K562 (cell line): Measurements from ENCODE around the gene MICAL2. TPM values are rescaled to one million over a fixed set of nuclear protein-coding genes. Genes with fewer than 3 reads are reported as not detected.

Source experiments
- BRD4 ChIP-seq: fragments of 200-600 bp; sonication (generic); IDR thresholded peaks from 2 replicates; pipeline ENCODE4 v1.6.1; 2017; ENCODE audit warnings: inconsistent platforms
- CCNT2 ChIP-seq: IDR thresholded peaks from 2 replicates; pipeline ENCODE4 v1.6.1; 2011; ENCODE audit warnings: borderline replicate concordance, low read depth, mild to moderate bottlenecking, moderate library complexity, mixed read lengths, low read length; ENCODE audit not compliant: insufficient read length; ENCODE audit errors: extremely low read depth
- HBP1 ChIP-seq: fragments of 450-650 bp; formaldehyde crosslinking; IDR thresholded peaks from 2 replicates; pipeline ENCODE4 v1.4.0; 2022; ENCODE audit warnings: missing genetic modification characterization
- HDAC1 ChIP-seq, 2 experiments: fragments of 450-650 bp; IDR thresholded peaks; 2 replicates each; pipeline ENCODE4 v1.6.1; 2016 to 2017; ENCODE audit warnings: inconsistent platforms in 1 of 2, mild to moderate bottlenecking in 1 of 2, moderate library complexity in 1 of 2
- HMGXB4 ChIP-seq: sonication (generic); formaldehyde crosslinking; IDR thresholded peaks from 2 replicates; pipeline ENCODE4 v1.8.1; 2023; ENCODE audit warnings: mild to moderate bottlenecking, missing genetic modification reagents
- MED1 ChIP-seq: sonication (generic); formaldehyde crosslinking; IDR thresholded peaks from 2 replicates; pipeline ENCODE4 v1.8.1; 2023; ENCODE audit warnings: missing genetic modification reagents, borderline replicate concordance
- NR2C2 ChIP-seq, 2 experiments: fragments of 200-800 bp in 1 of 2; sonication (Bioruptor generic) in 1 of 2; sonication (generic) in 1 of 2; formaldehyde crosslinking in 1 of 2; IDR thresholded peaks; 2 replicates each; pipeline versions ENCODE4 v1.6.1 to v1.8.0; 2016 to 2022; ENCODE audit warnings: mild to moderate bottlenecking in 1 of 2, missing compliant biosample characterization in 1 of 2, missing genetic modification characterization in 1 of 2, missing genetic modification reagents in 1 of 2
- NRF1 ChIP-seq, 2 experiments: fragments of 450-650 bp; IDR thresholded peaks in 1 of 2; conservative IDR thresholded peaks in 1 of 2; 2 replicates each; pipeline ENCODE4 v1.6.1; 2014; ENCODE audit warnings: mild to moderate bottlenecking in 2 of 2
- SAFB ChIP-seq: fragments of 200-400 bp; formaldehyde crosslinking; IDR thresholded peaks from 2 replicates; pipeline ENCODE4 v1.6.1; 2017; ENCODE audit warnings: low read depth, low read length, borderline replicate concordance
- TAF1 ChIP-seq: IDR thresholded peaks from 2 replicates; pipeline ENCODE4 v1.6.1; 2011; ENCODE audit warnings: mild to moderate bottlenecking, low read length, moderate library complexity; ENCODE audit not compliant: insufficient read depth, control insufficient read depth, severe bottlenecking; ENCODE audit errors: extremely low read depth
- USF1 ChIP-seq: sonication (generic); formaldehyde crosslinking; IDR thresholded peaks from 2 replicates; pipeline ENCODE4 v1.9.0; 2022; ENCODE audit warnings: mild to moderate bottlenecking, missing genetic modification reagents
- ZNF184 ChIP-seq: sonication (generic); formaldehyde crosslinking; IDR thresholded peaks from 2 replicates; pipeline ENCODE4 v1.5.0; 2020; ENCODE audit warnings: missing genetic modification reagents
- polyA plus RNA-seq, 8 experiments: library from polyadenylated mRNA; depleted of rRNA in 4 of 8; stranded (reverse) in 5 of 8; unstranded in 3 of 8; fragments of >200 nt; fragmentation: Nextera tagmentation in 2 of 8; fragmentation: Illumina TruSeq in 1 of 8; extraction: Ambion mirVana in 2 of 8; extraction: Trizol in 1 of 8; gene quantifications; 2 replicates each; pipeline versions ENCODE4 v1.2.1 to v1.2.3, GENCODE V29; 2011 to 2014; ENCODE audit warnings: inconsistent platforms in 1 of 8, missing spikeins in 1 of 8
- total RNA-seq, 7 experiments: library from RNA; depleted of rRNA in 6 of 7; stranded (reverse); fragments of >200 nt in 6 of 7; fragmentation: Illumina TruSeq in 2 of 7; extraction: Trizol in 2 of 7; gene quantifications; 2 replicates each; pipeline versions ENCODE4 v1.2.1 to v1.2.3, GENCODE V29; 2011 to 2021; ENCODE audit warnings: low replicate concordance in 1 of 7
- TF ChIP-seq, protein P1 (sequence below): fragments of 450-650 bp; conservative IDR thresholded peaks from 2 replicates; pipeline ENCODE4 v1.6.1; 2016; ENCODE audit warnings: missing genetic modification characterization, low read depth, mild to moderate bottlenecking, control low read depth, missing compliant biosample characterization
- TF ChIP-seq, protein P2 (sequence below): sonication (generic); formaldehyde crosslinking; IDR thresholded peaks from 2 replicates; pipeline ENCODE4 v1.8.0; 2022; ENCODE audit warnings: missing genetic modification reagents, mild to moderate bottlenecking, moderate library complexity, borderline replicate concordance
- TF ChIP-seq, protein P3 (sequence below): fragments of 450-650 bp; IDR thresholded peaks from 2 replicates; pipeline ENCODE4 v1.6.1; 2016
- TF ChIP-seq, protein P4 (sequence below): fragments of 200-800 bp; sonication (Bioruptor generic); IDR thresholded peaks from 2 replicates; pipeline ENCODE4 v1.6.1; 2017; ENCODE audit warnings: missing genetic modification characterization, missing compliant biosample characterization

The MICAL2 gene
- total and polyA plus RNA-seq, 9 of the 15 experiments (the other 6 are each of a cell fraction or from before 2014, with no cell fraction given), result 4.7 to 64.2 (median 33.6) TPM

GRCh38 chr11:12110201-12110713, at the start of gene MICAL2 (continued):
- TF ChIP-seq BRD4 (no peak), HBP1 (CRISPR knock-in tag) (no peak), NR2C2 (CRISPR knock-in tag; IDR thresholded peaks at IDR 0.05) (no peak), NR2C2 (tag; IDR thresholded peaks at IDR 0.05) (peak; percentile 42; the same call in 1 of the 2 replicates), TAF1 (peak; percentile 66), CCNT2 (peak; percentile 94), HMGXB4 (CRISPR knock-in tag) (0 out of 2 replicates have a peak, but pooled peaks have one; percentile 39), SAFB (no peak), USF1 (CRISPR knock-in tag) (peak; percentile 89), HDAC1 (IDR thresholded peaks at IDR 0.05) (peak in 1 of 2 experiments; percentile 96; a peak in 2 of 4 replicates), MED1 (no peak), NRF1 (conservative IDR thresholded peaks at IDR 0.05 in 1 of 2, IDR thresholded peaks at IDR 0.05 in 1 of 2) (peak; percentile 87 to 89), ZNF184 (CRISPR knock-in tag) (no peak)
- TF ChIP-seq, protein P1, sequence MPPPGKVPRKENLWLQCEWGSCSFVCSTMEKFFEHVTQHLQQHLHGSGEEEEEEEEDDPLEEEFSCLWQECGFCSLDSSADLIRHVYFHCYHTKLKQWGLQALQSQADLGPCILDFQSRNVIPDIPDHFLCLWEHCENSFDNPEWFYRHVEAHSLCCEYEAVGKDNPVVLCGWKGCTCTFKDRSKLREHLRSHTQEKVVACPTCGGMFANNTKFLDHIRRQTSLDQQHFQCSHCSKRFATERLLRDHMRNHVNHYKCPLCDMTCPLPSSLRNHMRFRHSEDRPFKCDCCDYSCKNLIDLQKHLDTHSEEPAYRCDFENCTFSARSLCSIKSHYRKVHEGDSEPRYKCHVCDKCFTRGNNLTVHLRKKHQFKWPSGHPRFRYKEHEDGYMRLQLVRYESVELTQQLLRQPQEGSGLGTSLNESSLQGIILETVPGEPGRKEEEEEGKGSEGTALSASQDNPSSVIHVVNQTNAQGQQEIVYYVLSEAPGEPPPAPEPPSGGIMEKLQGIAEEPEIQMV (tag), result no peak
- TF ChIP-seq, protein P2, sequence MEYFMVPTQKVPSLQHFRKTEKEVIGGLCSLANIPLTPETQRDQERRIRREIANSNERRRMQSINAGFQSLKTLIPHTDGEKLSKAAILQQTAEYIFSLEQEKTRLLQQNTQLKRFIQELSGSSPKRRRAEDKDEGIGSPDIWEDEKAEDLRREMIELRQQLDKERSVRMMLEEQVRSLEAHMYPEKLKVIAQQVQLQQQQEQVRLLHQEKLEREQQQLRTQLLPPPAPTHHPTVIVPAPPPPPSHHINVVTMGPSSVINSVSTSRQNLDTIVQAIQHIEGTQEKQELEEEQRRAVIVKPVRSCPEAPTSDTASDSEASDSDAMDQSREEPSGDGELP (CRISPR knock-in tag), result peak; percentile 76; the same call in 1 of the 2 replicates
- TF ChIP-seq, protein P3, sequence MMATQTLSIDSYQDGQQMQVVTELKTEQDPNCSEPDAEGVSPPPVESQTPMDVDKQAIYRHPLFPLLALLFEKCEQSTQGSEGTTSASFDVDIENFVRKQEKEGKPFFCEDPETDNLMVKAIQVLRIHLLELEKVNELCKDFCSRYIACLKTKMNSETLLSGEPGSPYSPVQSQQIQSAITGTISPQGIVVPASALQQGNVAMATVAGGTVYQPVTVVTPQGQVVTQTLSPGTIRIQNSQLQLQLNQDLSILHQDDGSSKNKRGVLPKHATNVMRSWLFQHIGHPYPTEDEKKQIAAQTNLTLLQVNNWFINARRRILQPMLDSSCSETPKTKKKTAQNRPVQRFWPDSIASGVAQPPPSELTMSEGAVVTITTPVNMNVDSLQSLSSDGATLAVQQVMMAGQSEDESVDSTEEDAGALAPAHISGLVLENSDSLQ, result 0 out of 2 replicates have a peak, but pooled peaks have one; percentile 6
- TF ChIP-seq, protein P4, sequence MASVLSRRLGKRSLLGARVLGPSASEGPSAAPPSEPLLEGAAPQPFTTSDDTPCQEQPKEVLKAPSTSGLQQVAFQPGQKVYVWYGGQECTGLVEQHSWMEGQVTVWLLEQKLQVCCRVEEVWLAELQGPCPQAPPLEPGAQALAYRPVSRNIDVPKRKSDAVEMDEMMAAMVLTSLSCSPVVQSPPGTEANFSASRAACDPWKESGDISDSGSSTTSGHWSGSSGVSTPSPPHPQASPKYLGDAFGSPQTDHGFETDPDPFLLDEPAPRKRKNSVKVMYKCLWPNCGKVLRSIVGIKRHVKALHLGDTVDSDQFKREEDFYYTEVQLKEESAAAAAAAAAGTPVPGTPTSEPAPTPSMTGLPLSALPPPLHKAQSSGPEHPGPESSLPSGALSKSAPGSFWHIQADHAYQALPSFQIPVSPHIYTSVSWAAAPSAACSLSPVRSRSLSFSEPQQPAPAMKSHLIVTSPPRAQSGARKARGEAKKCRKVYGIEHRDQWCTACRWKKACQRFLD (CRISPR knock-in tag), result 0 out of 2 replicates have a peak, but pooled peaks have one; percentile 2
